HG02642 (cell line): ENCODE data around the gene ZDHHC8.

Experiments
- ATAC-seq: cut with Tn5 transposase; IDR thresholded peaks from one replicate; pipeline ENCODE4 v1.9.1; 2021; ENCODE audit warnings: mild to moderate bottlenecking; ENCODE audit not compliant: unreplicated experiment, poor library complexity

The ZDHHC8 gene

GRCh38 chr22:20131597-20131858 is at the start of gene ZDHHC8:
TSS of gene ZDHHC8 (plus strand) at chr22:20131804. CDS start at chr22:20131948, 144 bp downstream.
- peak; percentile 47 for ATAC-seq

- ATAC-seq = no peak
Observed at GRCh38 chr22:20083157-20083890, 48.3 kb upstream of the ZDHHC8 start.

- ATAC-seq = no peak
Observed at GRCh38 chr22:20083891-20084546, 47.6 kb upstream of the ZDHHC8 start.

- ATAC-seq = no peak
Observed at GRCh38 chr22:20084547-20085413, 46.8 kb upstream of the ZDHHC8 start.

GRCh38 chr22:20085651-20086050 is 46.0 kb upstream of the ZDHHC8 start:
- no peak for ATAC-seq

- no peak for ATAC-seq
Observed at GRCh38 chr22:20086101-20086599, 45.5 kb upstream of the ZDHHC8 start.

- no peak for ATAC-seq
Observed at GRCh38 chr22:20086763-20087162, 44.8 kb upstream of the ZDHHC8 start.

GRCh38 chr22:20087319-20088262 is 44.0 kb upstream of the ZDHHC8 start:
- no peak for ATAC-seq

- ATAC-seq = no peak
Observed at GRCh38 chr22:20088263-20088648, 43.3 kb upstream of the ZDHHC8 start.

- ATAC-seq = no peak
Observed at GRCh38 chr22:20089226-20089976, 42.2 kb upstream of the ZDHHC8 start.

- ATAC-seq = no peak
Observed at GRCh38 chr22:20089977-20090729, 41.5 kb upstream of the ZDHHC8 start.

- no peak for ATAC-seq
Observed at GRCh38 chr22:20090730-20091240, 40.8 kb upstream of the ZDHHC8 start.

GRCh38 chr22:20091690-20092476 is 39.7 kb upstream of the ZDHHC8 start:
- ATAC-seq = no peak

- ATAC-seq = no peak
Observed at GRCh38 chr22:20092477-20092854, 39.1 kb upstream of the ZDHHC8 start.

- ATAC-seq = no peak
Observed at GRCh38 chr22:20093418-20094196, 38.0 kb upstream of the ZDHHC8 start.

- ATAC-seq = no peak
Observed at GRCh38 chr22:20094197-20094807, 37.3 kb upstream of the ZDHHC8 start.
